Gastroesophageal sphincter (tissue), 3 donors: ENCODE results near the gene NET1.

ENCODE experiments used
- POLR2A ChIP-seq, 2 donors: fragments of 450-650 bp; IDR thresholded peaks; one replicate each; pipeline ENCODE4 v1.6.1; 2017; ENCODE audit warnings: antibody characterized with exemption in 2 of 2, mild to moderate bottlenecking in 2 of 2, moderate library complexity in 1 of 2
- POLR2AphosphoS5 ChIP-seq: sonication (generic); formaldehyde crosslinking; IDR thresholded peaks from one replicate; pipeline ENCODE4 v1.6.1; 2017; ENCODE audit warnings: antibody characterized with exemption
- TF ChIP-seq, protein P1 (sequence below), 4 experiments: fragments of 200-600 bp in 2 of 4; fragments of 450-650 bp in 2 of 4; sonication (generic) in 1 of 4; IDR thresholded peaks; one replicate each; pipeline ENCODE4 v1.5.1; 2017 to 2019; ENCODE audit warnings: antibody characterized with exemption in 4 of 4, mild to moderate bottlenecking in 2 of 4, moderate library complexity in 2 of 4

DNA sequence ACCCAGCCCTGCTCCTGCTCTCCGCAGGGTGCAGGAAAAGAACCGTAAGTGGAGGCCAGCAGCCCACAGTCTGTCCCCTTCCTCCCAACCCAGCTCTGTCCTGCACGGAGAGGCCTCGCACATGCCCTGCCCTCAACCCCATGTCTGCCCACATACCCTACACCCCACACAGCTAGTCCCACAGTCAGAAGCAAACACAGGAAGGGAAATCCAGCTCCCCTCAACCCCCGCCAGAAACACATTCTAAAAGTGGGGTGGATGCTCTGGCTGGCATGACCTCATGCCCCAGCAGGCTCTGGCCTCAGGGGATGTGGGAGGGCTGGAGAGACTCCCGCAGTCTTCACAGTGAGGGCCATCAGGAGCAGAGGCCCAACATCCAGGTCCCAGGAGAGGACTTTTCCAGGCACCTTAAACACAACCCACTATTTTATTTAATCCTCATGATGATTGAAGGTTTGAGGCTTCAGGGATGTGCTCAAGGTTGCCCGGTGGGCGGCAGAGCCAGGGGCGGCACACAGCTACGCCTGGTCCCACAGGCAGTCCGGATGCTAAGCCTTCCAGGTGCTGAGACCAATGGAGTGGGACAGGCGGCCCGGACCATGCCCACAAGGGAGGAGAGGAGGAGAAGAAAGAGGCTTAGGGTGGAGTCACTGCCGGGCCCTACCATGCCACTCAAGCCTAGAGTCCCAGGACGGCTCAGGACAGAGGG lies 57.1 kb downstream of the NET1 start:
- TF ChIP-seq POLR2A (IDR thresholded peaks at IDR 0.05) (no peak), POLR2AphosphoS5 (no peak)
- TF ChIP-seq, protein P1, sequence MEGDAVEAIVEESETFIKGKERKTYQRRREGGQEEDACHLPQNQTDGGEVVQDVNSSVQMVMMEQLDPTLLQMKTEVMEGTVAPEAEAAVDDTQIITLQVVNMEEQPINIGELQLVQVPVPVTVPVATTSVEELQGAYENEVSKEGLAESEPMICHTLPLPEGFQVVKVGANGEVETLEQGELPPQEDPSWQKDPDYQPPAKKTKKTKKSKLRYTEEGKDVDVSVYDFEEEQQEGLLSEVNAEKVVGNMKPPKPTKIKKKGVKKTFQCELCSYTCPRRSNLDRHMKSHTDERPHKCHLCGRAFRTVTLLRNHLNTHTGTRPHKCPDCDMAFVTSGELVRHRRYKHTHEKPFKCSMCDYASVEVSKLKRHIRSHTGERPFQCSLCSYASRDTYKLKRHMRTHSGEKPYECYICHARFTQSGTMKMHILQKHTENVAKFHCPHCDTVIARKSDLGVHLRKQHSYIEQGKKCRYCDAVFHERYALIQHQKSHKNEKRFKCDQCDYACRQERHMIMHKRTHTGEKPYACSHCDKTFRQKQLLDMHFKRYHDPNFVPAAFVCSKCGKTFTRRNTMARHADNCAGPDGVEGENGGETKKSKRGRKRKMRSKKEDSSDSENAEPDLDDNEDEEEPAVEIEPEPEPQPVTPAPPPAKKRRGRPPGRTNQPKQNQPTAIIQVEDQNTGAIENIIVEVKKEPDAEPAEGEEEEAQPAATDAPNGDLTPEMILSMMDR (IDR thresholded peaks at IDR 0.05), result no peak
